ENCODE results near the gene FAM13A. TPM values are rescaled to one million over a fixed set of nuclear protein-coding genes. Genes with fewer than 3 reads are reported as not detected.

The FAM13A gene
- total RNA-seq, 1 donor from 2014 or later: 51.2 TPM

DNA sequence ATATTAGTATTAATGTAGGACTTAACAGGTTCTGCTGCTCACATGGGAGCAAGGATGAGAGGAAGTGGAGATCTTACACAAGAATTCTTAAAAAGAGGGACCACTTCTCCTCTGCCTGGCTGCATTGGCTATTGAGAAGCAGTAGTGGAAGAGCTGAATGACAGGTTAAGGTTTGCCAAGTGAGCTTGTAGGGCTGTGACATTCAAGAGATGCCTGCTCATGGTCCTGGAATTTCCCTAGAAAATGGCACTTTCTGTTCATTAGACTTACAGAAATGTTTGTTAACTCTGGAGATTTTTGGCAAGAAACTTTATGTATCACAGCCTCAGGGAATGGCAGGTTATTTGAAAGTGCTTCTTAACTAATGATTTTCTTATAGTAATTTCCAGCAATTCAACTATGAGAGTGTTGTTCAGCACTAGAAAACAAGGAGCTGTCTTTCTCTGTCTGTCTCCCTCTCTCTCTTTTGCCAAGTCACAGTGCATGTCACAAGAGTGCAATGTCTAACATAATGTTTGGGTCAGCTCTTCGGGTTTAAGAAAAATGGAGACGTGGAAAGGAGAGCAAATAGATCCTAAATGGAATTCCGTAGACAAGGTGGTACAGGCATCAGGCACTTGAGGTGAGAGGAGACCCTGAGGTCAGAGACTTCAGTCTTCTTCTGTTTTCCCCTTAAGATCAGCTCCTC is 351.0 kb downstream of the FAM13A start:
- Mint-ChIP-seq H3K27ac (ENCODE audit: unreplicated experiment) (no peak overlapping the region), H3K27me3 (ENCODE audit: unreplicated experiment) (peaks cover 2% of the 10 kb centered on the region), H3K4me1 (ENCODE audit: low read depth, unreplicated experiment) (no peaks in the 10 kb centered on the region), H3K4me3 (ENCODE audit: unreplicated experiment) (no peak overlapping the region), H3K36me3 (ENCODE audit: unreplicated experiment) (no peaks in the 10 kb centered on the region), H3K9me3 (ENCODE audit: unreplicated experiment) (no peaks in the 10 kb centered on the region)
- TF ChIP-seq, protein P1, sequence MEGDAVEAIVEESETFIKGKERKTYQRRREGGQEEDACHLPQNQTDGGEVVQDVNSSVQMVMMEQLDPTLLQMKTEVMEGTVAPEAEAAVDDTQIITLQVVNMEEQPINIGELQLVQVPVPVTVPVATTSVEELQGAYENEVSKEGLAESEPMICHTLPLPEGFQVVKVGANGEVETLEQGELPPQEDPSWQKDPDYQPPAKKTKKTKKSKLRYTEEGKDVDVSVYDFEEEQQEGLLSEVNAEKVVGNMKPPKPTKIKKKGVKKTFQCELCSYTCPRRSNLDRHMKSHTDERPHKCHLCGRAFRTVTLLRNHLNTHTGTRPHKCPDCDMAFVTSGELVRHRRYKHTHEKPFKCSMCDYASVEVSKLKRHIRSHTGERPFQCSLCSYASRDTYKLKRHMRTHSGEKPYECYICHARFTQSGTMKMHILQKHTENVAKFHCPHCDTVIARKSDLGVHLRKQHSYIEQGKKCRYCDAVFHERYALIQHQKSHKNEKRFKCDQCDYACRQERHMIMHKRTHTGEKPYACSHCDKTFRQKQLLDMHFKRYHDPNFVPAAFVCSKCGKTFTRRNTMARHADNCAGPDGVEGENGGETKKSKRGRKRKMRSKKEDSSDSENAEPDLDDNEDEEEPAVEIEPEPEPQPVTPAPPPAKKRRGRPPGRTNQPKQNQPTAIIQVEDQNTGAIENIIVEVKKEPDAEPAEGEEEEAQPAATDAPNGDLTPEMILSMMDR (IDR thresholded peaks at IDR 0.05; ENCODE audit: partially characterized antibody, unreplicated experiment): no peak
- no peak for DNase-seq

DNA sequence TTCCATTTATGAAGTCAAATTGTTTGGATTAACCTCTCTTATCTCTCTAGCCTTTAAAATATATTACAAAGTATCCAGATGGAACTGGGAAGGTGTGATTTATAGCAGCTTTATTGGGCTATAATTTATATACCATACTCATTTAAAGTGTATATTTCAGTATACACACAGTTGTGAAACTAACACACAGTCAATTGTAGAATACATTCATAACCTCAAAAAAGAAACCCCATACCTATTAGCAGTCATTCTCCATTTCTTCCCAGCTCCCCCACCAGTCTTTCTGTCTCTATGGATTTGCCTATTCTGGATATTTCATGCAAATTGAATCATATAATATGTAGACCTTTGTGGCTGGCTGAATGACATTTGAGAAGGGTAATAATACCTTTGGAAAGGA is 351.8 kb downstream of the FAM13A start:
- Mint-ChIP-seq H3K4me3 (ENCODE audit: unreplicated experiment) (no peak overlapping the region), H3K9me3 (ENCODE audit: unreplicated experiment) (no peaks in the 10 kb centered on the region), H3K36me3 (ENCODE audit: unreplicated experiment) (no peaks in the 10 kb centered on the region), H3K4me1 (ENCODE audit: low read depth, unreplicated experiment) (no peaks in the 10 kb centered on the region), H3K27me3 (ENCODE audit: unreplicated experiment) (peaks cover 2% of the 10 kb centered on the region), H3K27ac (ENCODE audit: unreplicated experiment) (no peak overlapping the region)
- no peak for DNase-seq
- TF ChIP-seq, protein P1 (IDR thresholded peaks at IDR 0.05; ENCODE audit: partially characterized antibody, unreplicated experiment): no peak

DNA sequence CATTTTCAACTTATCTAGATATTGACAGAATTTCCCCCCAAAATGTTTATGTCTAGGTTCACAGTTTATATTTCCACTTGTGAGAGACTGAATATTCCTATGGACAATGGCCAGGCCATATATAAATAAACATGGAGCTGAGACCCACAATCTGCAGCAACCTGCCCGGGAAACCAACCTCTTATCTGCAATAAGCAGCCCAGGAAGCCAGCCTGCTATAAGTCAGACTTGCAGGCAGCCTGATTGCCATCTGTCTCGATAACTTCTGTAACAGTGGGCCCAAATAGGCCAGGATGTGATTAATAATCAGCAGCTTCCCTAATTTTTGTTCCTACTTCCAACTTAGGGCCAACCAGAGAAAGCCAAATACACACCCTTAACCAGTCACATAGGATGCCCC is 354.2 kb downstream of the FAM13A start:
- TF ChIP-seq, protein P1 (IDR thresholded peaks at IDR 0.05; ENCODE audit: partially characterized antibody, unreplicated experiment): no peak
- no peaks in the 10 kb centered on the region for H3K36me3 Mint-ChIP-seq (ENCODE audit: unreplicated experiment)
- peaks cover 5% of the 10 kb centered on the region for H3K27me3 Mint-ChIP-seq (ENCODE audit: unreplicated experiment)
- DNase-seq: no peak
- no peak overlapping the region for H3K27ac Mint-ChIP-seq (ENCODE audit: unreplicated experiment)
- H3K4me1 Mint-ChIP-seq (ENCODE audit: low read depth, unreplicated experiment): no peaks in the 10 kb centered on the region
- no peak overlapping the region for H3K4me3 Mint-ChIP-seq (ENCODE audit: unreplicated experiment)
- peaks cover 5% of the 10 kb centered on the region for H3K9me3 Mint-ChIP-seq (ENCODE audit: unreplicated experiment)

DNA sequence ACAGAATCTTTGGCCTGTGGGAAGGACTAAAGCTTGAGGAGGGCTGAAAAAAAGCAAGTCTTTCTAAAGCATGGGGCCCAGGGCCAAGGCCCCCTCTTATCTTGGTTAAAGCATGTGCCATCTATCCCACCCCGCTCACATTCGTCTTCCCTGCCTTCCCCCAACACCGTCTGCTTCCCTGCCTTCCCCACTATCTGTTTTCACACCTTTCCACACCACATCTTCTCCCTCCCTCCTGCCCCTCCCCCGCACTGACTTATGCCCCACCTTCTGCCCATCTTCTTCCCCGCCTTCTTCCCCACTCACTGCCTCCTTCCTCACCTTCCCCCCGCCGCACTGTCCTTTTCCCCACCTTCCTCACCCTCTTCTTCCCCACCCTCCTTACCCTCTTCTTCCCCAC is 358.5 kb downstream of the FAM13A start:
- Mint-ChIP-seq H3K4me3 (ENCODE audit: unreplicated experiment) (no peak overlapping the region), H3K27me3 (ENCODE audit: unreplicated experiment) (peaks cover 5% of the 10 kb centered on the region), H3K36me3 (ENCODE audit: unreplicated experiment) (no peaks in the 10 kb centered on the region), H3K4me1 (ENCODE audit: low read depth, unreplicated experiment) (no peaks in the 10 kb centered on the region), H3K27ac (ENCODE audit: unreplicated experiment) (no peak overlapping the region), H3K9me3 (ENCODE audit: unreplicated experiment) (peaks cover 8% of the 10 kb centered on the region)
- DNase-seq: no peak
- TF ChIP-seq, protein P1 (IDR thresholded peaks at IDR 0.05; ENCODE audit: partially characterized antibody, unreplicated experiment): no peak

DNA sequence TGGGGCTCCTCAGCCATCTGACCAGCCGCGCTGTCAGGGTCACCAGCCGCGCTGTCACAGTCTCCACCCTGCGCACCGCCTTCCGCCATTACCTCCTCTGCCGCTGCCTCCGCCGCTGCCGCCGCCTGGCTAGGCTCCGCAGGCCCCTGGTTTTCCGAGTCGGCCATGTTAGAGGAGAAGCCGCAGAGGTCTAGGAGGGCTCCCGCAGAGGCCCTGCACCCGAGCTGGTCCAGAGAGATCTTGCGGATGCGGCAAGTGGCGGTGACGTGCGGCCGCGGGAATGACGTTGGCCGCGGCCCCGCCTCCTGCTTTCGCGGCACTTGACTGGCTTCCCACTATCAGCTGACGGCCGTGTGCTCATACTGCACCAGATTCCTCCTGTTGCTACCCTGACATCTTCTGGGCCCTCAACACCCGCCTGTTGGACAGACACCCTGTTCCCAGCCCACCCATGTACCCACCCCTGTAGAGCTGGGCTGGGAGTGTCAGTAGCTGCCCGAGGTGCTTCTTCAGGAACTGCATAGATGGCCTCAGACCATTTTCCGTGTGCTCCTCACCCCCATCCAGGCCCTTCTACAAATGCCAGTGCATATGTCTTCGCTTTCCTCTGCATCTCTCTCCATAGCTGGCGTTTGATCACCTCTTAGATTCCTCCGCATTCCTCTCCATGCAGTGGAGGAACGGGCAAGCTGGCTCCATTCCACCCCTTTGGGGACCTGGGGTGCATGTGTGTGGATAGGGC is 359.2 kb downstream of the FAM13A start, which contains the start of gene NAP1L5:
Gene NAP1L5, minus strand, starts transcription at position 242 of the 742 bp plus-strand sequence. Its CDS starts 75 bp downstream, at position 167.
- peaks cover 5% of the 10 kb centered on the region for H3K27me3 Mint-ChIP-seq (ENCODE audit: unreplicated experiment)
- H3K27ac Mint-ChIP-seq (ENCODE audit: unreplicated experiment): peak within 1 kb of the TSS; percentile 88
- no peaks in the 10 kb centered on the region for H3K36me3 Mint-ChIP-seq (ENCODE audit: unreplicated experiment)
- no peaks in the 10 kb centered on the region for H3K4me1 Mint-ChIP-seq (ENCODE audit: low read depth, unreplicated experiment)
- H3K9me3 Mint-ChIP-seq (ENCODE audit: unreplicated experiment): peaks cover 8% of the 10 kb centered on the region
- peak within 1 kb of the TSS; percentile 91 for H3K4me3 Mint-ChIP-seq (ENCODE audit: unreplicated experiment)
- TF ChIP-seq, protein P1 (IDR thresholded peaks at IDR 0.05; ENCODE audit: partially characterized antibody, unreplicated experiment): no peak
- DNase-seq: peak; percentile 76
